ENCODE data around the gene UBR3.

DNA sequence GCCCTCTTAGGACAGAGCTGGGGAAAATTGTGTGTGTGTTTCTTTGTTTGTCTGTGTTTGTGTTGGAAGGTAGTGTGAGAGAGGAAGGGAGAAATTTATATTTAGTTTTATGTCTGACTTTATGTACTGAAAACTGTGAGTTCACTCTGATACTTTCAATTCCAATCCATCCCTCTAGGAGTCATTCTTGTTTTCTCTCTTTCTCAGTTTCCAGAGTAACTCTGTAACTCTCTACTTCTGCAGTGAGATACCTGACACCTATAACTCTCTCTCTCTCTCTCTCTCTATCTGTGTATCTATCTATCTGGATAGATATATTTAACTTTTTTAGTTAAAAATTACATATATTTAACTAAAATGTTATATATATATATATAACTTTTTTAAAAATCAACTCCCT, 128.7 kb downstream of the UBR3 start:
- TF ChIP-seq POLR2AphosphoS5 (IDR thresholded peaks at IDR 0.05; ENCODE audit: low read depth, low read length) (no peak), SIN3A (IDR thresholded peaks at IDR 0.05; ENCODE audit: borderline replicate concordance, insufficient read depth, low read length) (no peak), FOXP2 (optimal IDR thresholded peaks at IDR 0.05; ENCODE audit: borderline replicate concordance, extremely low read depth, extremely low read length, insufficient read depth) (no peak)
- TF ChIP-seq, protein P1, sequence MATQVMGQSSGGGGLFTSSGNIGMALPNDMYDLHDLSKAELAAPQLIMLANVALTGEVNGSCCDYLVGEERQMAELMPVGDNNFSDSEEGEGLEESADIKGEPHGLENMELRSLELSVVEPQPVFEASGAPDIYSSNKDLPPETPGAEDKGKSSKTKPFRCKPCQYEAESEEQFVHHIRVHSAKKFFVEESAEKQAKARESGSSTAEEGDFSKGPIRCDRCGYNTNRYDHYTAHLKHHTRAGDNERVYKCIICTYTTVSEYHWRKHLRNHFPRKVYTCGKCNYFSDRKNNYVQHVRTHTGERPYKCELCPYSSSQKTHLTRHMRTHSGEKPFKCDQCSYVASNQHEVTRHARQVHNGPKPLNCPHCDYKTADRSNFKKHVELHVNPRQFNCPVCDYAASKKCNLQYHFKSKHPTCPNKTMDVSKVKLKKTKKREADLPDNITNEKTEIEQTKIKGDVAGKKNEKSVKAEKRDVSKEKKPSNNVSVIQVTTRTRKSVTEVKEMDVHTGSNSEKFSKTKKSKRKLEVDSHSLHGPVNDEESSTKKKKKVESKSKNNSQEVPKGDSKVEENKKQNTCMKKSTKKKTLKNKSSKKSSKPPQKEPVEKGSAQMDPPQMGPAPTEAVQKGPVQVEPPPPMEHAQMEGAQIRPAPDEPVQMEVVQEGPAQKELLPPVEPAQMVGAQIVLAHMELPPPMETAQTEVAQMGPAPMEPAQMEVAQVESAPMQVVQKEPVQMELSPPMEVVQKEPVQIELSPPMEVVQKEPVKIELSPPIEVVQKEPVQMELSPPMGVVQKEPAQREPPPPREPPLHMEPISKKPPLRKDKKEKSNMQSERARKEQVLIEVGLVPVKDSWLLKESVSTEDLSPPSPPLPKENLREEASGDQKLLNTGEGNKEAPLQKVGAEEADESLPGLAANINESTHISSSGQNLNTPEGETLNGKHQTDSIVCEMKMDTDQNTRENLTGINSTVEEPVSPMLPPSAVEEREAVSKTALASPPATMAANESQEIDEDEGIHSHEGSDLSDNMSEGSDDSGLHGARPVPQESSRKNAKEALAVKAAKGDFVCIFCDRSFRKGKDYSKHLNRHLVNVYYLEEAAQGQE (IDR thresholded peaks at IDR 0.05; ENCODE audit: insufficient read depth in 1 of 2, low read depth in 2 of 2, low read length in 2 of 2): no peak

Measured in PFSK-1 (cell line).